Stomach (tissue), 4 donors: ENCODE results near the gene GMDS.

Source experiments
- EP300 ChIP-seq: sonication (generic); formaldehyde crosslinking; IDR thresholded peaks from one replicate; pipeline ENCODE4 v1.6.1; 2017; ENCODE audit warnings: antibody characterized with exemption
- POLR2A ChIP-seq, 4 donors: fragments of 450-650 bp; IDR thresholded peaks; one replicate each; pipeline ENCODE4 v1.6.1; 2016; ENCODE audit warnings: antibody characterized with exemption in 4 of 4, control low read depth in 2 of 4, mild to moderate bottlenecking in 1 of 4, moderate library complexity in 1 of 4
- POLR2AphosphoS5 ChIP-seq, 3 donors: sonication (generic); formaldehyde crosslinking; IDR thresholded peaks; one replicate each; pipeline ENCODE4 v1.6.1; 2016; ENCODE audit warnings: antibody characterized with exemption in 3 of 3
- TF ChIP-seq, protein P1 (sequence below), 7 experiments: fragments of 450-650 bp in 4 of 7; fragments of 200-600 bp in 3 of 7; sonication (generic) in 3 of 7; IDR thresholded peaks; one replicate each; pipeline ENCODE4 v1.5.1; 2016 to 2019; ENCODE audit warnings: antibody characterized with exemption in 7 of 7, control low read depth in 2 of 7, mild to moderate bottlenecking in 1 of 7

- TF ChIP-seq, protein P1, sequence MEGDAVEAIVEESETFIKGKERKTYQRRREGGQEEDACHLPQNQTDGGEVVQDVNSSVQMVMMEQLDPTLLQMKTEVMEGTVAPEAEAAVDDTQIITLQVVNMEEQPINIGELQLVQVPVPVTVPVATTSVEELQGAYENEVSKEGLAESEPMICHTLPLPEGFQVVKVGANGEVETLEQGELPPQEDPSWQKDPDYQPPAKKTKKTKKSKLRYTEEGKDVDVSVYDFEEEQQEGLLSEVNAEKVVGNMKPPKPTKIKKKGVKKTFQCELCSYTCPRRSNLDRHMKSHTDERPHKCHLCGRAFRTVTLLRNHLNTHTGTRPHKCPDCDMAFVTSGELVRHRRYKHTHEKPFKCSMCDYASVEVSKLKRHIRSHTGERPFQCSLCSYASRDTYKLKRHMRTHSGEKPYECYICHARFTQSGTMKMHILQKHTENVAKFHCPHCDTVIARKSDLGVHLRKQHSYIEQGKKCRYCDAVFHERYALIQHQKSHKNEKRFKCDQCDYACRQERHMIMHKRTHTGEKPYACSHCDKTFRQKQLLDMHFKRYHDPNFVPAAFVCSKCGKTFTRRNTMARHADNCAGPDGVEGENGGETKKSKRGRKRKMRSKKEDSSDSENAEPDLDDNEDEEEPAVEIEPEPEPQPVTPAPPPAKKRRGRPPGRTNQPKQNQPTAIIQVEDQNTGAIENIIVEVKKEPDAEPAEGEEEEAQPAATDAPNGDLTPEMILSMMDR (IDR thresholded peaks at IDR 0.05): no peak
- no peak for TF ChIP-seq POLR2A (IDR thresholded peaks at IDR 0.05)
- TF ChIP-seq EP300: no peak
- no peak for TF ChIP-seq POLR2AphosphoS5 (IDR thresholded peaks at IDR 0.05)
Observed at GRCh38 chr6:2042956-2043648, 202.3 kb downstream of the GMDS start.
